Renal cortical epithelial cell (primary cell): ENCODE data around the gene TSPAN32. TPM values are rescaled to one million over a fixed set of nuclear protein-coding genes. Genes with fewer than 3 reads are reported as not detected.

ENCODE experiments used
- DNase-seq: peaks from one replicate; pipeline ENCODE4 v3.0.0-alpha.2; 2011; ENCODE audit warnings: low read depth
- total RNA-seq: library from RNA; depleted of rRNA; stranded (reverse); fragments of >200 nt; gene quantifications from 2 replicates; pipeline ENCODE4 v1.2.3, GENCODE V29; 2014

Gene TSPAN32
- total RNA-seq, 1 donor from 2014 or later, result not detected

DNA sequence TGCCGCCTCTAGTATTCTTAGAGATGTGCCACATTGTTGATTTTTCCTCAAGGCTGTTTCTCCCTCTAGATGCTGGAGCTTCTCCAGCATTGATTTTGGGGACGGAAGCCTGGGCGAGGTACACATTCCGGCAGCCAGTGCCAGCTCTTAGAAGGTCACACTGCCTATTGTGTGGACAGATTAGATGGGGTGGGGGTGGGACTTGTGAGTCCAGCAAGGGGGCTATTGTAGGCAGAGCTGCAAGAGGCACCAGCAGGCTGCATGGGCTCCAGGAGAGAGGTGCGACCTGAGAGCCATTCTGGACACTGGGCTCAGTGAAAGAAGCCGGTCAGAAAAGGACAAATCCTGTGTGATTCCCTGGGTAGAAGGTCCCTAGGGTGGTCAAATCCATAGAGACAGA, 12.5 kb upstream of the TSPAN32 start:
- DNase-seq, result no peak

DNA sequence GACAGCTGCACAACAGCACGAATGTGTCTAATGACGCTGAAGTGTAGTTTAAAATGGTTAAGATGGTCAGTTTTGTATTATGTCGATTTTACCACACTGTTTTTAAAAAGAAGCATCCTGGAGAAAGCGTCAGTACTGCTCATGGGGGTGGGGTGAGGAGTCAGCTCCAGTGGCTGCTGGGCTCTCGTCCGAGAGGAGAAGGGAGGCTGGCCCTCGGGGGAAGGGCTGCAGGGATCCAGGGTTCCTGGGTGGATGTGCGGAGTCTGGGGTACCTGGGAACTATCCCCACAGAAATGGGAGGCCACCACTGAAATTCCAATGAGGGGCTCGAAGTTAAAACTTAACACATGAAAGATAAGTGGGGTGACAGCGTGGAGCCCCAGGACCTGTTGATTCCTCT, 12.0 kb upstream of the TSPAN32 start:
- DNase-seq, result no peak

DNA sequence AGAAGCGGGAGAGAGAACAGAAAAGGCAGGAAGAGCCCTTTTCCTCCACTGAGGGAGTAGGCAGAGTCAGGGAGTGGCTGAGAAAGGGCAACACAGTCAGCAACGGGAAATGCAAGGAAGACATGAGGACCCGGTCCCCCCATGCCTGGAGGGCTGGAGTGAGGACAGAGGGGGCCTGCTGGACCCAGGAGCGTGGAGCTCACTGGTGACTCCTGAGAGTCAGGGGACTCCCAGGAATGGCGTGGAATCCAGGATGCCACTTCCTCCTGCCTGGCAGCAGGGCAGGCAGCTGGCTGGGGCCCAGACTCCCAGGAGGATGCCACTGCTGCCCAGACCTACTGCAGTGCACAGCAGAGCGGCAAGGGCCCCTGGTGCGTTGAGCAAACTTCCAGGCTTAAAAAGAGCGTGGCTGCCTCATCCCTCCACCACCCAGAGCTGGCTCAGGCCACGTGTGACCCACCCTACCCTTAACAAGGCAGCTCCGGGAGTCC, 11.4 kb upstream of the TSPAN32 start:
- no peak for DNase-seq

DNA sequence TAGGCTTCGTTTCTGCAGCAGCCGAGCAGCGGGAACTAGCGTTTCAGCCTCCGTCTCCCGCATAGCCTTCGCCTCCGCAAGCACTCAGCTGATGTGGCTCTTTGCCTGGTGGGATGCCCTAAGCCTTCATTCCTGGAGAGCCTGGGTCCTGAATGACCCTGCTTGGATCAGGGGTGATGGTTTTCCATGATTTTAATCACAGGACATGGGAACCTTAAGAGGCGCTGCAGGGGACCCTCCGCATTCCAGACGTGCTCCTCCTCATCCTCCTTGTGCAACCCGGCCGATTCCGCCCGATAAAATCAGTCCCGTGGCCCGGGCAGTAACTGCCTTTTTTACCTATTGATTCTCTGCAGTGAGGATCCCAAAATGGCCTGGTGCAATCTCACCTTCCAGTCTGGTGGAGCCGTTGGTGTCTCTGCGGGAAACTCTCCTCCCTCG, 8.3 kb upstream of the TSPAN32 start:
- DNase-seq, result no peak

DNA sequence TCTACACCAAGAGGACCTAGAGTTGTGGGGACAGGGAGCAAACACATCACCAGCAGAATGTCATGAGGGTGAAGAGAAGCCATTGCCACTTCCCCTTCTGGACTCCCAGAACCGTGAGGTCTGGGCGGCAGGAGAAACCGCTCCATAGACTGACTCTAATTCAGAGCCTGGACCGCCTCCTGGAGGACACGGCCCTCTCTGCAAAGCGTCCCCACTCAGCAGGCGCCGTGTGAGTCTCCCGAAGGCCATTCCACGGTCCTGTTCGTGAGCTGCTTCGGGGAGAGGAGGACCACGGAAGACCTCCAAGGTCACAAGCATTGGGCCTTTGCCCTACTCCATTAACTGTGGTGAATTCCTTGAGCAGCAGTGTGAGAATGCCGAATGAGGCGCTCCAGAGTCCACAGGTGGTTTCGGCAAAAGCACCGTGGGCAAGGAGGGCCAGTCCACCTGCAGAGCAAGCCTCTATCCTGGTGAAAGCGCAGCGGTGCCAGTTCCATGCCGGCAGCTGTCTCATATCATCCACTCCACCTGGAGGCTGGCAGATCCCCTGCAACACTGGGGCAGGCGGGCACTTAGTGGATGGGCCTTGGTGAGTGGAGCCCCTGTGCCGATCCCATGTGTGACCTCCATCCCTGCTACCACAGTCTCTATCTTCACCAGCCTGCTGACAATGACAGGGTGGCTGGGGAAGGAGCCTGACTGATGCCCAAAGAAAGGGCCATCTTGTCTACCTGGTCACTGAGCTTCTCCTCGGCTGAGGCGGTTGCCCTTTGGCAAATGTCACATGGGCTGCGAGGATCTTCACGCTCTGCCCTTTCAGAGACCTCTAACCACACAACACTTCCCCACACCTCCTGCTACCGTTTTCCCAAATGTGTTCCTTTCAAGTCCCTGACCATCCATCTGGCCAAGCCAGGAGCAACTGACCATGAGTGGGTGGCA, 7.6 kb upstream of the TSPAN32 start:
- DNase-seq, result no peak

DNA sequence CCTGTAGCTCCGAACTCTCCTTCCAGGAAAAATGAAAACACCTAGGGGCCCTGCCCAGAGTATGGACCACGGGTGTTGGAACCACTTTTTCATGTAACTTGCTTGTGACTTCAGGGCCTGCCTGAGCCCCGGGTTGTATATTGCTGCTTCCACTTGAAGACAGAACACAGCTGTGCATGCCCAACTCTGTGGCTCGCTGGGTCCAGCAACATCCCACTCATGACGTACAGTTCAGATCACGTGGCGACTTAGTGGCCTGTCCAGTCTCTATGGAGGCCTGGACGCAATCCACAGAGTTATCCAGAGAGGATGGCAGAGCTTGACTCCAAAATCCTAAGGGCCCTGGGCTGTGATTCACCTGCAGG, 6.9 kb upstream of the TSPAN32 start:
- DNase-seq, result no peak

DNA sequence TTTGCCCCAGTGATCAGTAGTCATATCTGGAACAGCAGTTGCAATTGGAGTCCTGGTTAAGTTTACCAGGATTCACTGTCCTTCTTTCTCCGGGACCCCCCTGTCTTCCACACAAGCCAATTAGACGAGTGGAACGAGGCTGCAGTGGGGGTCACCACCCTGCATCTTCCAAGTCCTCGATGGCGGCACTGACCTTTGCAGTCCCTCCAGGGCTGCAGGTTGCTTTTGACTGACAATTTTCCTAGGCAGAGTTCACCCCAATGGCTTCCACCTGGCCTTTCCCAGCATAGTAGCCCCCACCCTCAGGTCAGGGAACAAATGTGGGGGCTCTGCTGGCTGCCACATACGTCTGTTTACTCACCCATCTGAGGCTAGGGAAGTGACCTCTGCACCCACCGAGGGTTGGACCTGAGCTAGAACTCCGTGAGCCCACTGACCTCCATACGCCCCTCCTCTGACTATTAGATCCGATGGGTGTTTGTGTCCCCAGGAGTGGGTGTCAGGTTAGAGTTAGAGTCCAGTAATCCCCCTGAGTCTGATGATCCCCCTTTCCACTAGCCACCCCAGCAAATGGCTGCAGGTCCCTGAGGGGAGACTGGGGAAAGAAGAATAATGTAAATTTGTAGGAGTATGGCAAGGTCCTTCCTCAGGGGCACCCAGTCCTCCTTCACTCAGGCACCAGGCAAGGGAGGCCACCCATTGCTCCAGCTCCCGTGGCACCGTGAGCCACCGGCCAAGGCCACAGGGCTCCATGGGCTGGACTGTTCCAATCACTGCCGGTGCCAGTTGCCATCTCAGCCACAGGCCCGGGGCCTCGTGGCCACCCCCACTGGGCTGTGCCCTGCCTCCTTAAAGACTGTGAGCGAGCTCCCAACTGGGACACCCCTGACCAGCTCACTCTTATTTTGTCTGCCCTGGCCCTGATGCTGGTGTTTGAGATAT, 5.6 kb upstream of the TSPAN32 start:
- DNase-seq, result no peak

DNA sequence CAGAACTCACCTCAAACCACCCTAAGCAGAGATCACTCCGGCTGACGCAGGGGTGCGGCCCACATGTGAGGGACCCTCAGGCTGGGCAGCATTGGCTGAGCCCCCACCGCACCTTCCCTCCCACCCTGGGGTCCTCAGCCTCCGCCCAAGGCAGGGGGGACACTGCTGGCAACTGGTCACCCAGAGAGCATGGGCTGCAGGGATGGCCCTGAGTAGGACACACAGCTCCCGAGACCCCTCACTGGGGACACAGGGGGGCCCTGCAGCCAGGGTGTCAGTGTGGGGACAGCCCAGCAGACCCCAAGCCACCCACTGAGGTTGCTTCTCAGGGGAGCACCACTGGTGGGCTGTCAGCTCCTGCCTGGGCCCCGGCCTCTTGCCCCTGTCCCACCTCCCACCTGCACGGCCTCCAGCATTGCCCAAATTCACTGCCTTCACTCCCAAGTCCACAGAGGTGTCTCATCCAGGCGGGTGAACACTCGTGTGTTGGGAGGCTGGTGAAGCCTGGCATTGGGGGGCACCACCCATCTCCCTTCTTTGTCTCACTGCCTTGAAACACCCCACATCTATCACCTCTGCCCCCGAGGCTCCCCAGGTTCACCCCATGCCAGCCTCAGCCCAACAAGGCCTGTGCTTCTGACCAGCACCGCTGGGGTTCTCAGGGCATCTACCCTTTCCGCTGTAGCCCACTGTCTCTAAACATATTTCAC, 4.7 kb upstream of the TSPAN32 start:
- DNase-seq, result no peak

DNA sequence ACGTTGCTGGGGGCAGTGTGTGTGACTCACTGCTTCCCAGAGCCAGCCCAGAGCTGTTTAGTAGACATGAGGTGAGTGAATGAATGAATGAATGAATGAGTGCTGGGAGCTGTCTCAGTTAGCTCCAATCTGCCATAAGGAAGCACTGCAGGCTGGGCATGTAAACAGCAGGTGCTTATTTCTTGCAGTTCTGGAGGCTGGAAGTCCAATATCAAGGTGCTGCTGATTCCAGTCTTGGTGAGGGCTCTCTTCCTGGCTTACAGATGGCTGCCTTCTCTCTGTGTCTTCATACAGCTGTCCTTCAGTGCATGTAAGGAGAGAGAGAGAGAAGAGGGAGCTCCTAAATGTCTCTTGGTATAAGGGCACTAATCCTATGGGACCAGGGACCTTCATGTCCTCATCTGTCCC, 4.2 kb upstream of the TSPAN32 start:
- no peak for DNase-seq

DNA sequence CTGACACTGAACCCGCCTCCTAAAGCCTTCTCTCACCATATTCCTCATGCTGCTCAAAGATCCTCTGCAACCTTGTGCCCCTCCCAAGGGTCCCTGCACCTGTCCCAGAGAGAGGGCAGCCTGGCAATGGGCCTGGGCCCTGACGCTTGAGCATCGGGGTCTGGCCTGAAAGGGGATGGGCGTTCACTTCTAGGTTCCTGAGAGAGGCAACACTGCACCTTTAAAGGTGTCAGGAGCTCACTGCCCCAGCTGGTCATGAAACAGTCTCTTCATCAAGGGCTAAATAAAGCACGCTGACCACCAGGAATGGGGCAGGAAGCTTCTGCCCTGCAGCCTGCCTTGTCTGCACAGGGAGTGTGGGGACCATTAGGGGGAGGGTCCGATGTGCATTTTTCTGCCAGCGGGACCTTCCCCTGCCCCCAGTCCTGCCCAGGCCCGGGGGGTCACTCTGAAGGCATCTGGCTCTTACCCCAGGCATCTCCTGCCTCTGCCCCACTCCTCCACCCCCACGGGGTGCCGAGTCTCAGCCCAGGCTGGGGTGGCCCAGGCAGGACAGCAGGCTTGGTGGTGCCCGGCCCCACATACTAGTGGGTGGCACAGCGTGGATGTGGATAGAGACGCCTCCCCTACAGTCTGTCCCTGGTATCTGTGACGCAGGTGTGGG, 3.5 kb upstream of the TSPAN32 start:
- DNase-seq, result no peak

DNA sequence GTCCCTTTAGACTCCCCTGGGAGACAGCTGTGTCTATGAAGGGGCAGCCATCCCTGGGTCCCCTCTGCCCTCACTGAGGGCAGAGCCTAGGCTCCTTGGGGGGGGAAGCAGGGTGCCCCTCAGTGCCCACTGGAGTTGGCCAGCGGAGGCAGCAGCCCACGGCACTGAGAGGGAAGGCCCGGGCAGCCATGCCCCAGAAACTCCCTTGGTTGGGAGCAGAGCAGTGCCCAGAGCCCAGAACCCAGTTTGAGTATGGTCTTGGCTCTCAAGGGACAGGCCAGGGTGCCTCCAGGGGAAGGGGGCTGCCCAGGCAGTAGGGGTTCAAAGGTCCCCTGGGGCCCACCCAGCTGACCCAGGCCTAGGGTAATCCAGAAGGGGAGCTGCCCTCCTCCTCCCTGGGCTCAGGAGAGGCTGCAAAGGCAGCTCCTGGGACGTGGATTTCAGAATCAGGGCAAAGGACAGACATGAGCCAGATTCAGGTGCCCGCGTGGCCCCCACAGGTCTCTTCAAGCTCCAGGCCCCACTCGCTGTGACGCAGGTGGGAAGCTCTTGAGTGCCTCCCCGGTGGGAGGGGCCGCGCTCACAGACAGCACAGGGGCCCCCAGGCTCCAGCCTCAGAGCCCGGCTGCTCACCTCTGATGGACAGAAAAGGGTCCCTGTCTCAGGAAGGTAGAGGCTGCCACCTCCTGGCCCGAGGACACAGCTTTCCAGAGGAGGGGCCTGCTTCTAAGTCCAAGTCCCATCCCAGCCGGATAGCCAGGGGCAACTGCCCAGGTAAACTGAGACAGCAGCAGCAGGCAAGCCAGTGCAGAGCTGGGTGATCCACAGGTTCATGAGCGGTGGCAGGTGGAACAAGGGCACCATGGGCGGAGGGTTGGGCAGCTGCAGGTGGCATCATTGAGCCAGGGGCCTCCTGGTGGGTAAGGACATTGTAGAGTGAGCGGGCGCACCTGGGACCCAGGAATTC, 2.7 kb upstream of the TSPAN32 start:
- DNase-seq, result peak; percentile 16

DNA sequence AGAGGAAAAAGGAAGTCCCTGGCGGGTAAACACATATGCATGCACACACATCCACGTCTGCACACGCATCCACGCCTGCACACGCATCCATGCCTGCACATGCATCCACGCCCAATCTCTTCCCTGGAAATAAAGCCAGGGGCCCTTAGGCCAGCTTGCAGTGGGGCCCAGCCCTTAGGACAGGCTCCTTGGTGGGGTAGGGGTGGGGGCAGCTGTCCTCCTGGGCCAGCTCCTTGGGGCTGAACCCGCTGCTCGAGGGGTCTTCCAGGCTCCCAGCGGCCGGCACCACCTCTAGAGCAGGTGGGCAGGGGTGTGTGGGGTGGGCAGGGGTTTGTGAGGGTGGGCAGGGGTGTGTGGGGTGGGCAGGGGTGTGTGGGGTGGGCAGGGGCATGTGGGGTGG, 2.0 kb upstream of the TSPAN32 start:
- no peak for DNase-seq

DNA sequence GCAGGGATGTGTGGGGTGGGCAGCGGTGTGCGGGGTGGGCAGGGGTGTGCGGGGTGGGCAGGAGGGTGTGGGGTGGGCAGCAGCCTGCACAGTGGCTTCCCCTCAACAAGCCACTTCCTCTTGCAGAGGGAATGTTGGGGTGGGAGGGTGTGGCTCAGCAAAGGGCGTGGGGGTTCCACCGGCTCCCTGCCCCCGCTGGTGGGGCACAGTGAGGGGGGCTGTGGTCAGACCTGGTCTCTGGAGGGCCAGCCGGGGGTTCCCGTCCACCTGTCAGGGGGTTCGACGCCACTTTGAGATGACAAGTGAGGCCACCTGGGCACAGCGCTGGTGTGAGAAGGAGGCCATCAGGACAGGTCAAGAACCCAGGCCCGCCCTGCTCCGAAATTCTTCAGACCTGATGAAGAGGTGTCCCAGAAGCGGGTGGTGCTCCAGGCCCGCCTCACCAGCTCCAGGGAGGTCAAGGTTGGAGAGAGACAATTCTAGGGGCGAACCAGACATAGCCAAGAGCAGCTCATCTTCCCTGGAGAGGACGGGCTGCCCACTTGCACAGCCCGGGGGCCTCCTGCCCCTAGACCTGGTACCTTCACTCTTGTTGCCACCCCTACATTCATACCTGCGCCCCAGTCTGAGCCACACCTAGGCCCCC, 1.4 kb upstream of the TSPAN32 start:
- DNase-seq, result no peak

DNA sequence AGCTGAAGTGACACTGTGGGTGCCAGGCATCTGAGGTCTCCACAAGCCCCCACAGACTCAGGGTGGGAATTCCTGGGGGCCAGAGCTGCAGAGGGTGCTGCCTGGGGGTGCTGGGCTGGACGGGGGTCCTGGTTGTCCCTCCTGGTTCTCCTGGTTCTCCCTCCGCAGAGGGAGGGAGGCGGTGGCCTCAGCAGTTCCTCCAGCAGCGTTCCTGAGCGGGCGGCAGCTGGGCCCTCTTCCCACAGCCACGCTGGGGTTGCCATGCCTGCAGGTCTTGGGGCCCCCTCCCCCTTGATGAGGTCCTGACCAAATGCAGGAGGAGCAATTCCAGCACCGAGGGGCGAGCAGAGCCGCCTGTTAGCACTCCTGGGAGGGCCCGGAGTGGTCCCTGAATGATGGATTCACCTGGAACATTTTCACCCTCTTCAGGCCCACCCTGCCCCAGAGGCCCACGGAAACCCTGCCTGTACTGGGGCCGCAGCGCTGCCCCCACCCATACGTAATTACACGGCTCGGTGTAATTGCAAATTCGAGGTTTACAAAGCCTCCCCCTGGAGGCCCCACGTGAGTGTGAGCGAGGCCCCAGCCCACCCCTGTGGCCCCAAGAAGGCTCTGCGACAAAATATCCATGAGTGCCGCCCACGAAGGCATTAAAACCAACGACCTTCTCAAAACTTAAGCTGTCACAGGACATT, 730 bp upstream of the TSPAN32 start:
- DNase-seq, result no peak

DNA sequence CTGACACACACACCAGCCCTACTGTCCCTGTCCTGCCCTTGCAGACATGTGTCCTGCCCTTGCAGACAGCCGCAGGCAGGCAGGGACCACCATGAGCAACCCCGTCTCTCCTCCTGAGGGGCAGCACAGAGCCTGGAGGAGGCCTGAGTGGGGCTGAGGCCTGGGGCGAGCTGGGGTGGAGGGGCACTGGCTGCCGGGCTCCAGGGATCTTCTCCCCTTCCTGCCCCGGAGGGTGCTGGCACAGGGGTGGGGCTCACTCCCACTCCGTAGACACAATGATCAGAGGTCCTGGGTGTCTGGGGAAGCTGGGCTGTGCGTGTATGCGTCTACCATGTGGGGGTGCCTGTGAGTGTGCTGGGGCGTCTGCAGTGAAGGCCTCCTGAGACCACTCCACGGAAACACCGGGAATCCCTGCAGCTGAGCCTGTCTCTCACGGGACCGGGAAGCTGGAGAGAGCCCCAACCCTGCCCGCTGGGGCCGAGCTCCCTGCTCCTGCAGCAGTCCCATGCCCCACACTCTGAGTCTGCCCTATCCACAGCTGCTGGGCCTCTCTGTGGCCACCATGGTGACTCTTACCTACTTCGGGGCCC, 588 bp downstream of the TSPAN32 start:
- no peak for DNase-seq

DNA sequence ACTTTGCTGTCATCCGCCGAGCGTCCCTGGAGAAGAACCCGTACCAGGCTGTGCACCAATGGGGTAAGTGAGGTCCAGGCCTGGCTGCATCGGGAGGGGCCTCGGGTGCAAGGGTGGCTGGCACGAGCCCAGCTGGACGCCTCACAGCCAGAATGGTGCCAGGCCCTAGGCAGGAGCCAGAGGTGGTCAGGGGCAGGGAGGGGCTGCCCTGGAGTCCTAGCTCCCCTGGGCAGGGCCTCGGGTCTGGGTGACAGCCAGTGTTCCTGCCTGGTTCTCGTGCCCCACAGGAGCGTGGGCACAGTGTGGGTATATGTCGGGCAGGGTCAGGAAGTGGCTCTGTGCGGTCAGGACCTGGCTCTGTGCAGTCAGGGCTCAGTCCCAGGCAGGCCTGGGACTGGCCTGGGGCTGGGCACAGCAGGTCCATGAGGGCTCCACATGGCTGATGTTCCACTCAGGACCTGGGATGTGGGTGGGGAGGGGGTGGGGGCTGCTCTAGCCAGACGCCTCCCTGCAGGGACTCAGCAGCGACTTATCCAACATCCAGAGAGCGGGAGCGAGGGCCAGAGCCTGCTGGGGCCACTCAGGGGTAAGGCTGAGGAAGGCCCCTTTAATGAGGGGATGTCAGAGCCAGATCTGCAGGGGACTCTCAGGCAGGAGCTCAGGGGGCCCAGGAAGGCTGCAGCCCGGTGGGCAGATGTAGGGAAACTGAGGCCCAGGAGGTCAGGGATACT, 1.2 kb downstream of the TSPAN32 start:
- no peak for DNase-seq

DNA sequence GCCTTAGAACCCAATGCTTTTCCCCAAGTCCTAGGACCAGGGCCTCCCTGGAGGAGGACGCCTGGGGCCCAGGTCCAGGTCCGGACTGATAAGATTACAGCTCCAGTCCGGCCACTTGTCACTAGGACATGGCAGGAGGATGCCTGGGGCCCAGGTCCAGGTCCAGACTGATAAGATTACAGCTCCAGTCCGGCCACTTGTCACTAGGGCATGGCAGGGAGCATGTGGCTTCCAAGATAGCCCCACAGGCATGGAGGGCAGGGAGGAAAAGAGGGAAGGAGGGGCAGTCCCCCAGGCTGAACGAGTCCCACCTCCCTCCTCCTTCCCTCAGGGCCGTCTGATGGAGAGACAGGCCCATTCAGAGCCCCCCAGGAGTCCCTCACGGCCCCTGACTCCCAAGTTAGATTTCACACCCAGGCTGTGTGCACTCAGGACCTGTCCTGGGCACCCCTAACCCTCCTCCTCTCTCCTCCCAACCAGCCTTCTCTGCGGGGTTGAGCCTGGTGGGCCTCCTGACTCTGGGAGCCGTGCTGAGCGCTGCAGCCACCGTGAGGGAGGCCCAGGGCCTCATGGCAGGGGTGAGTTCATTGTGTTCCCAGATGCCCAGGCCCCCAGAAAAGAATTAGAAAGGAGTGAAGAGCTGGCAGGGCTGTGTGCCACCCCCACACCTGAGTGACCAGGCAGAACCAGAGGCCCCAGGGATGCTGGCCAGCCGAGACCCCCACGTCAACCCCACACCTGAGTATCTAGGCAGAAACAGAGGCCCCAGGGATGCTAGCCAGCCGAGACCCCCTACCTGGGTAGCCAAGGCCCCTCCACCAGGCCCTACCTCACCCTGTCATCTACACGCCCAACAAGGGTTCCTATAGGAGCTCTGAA, 2.1 kb downstream of the TSPAN32 start:
- DNase-seq, result no peak
